HUES48 (cell line): Measurements from ENCODE around the gene PKD2.
"Not testable (repeated sequence)": the region's sequence is repeated elsewhere in the genome, so short reads cannot be mapped to it uniquely, and the experiment has no call there.

Source experiments
- H3K27ac ChIP-seq: one replicate; pipeline ENCODE4 v1.7.0; 2013; ENCODE audit warnings: low read depth, low read length, inconsistent platforms
- H3K27me3 ChIP-seq: 2 replicates; pipeline ENCODE4 v1.6.1; 2013; ENCODE audit warnings: mild to moderate bottlenecking, low read length; ENCODE audit not compliant: control insufficient read depth, insufficient read depth
- H3K36me3 ChIP-seq: 2 replicates; pipeline ENCODE4 v1.6.1; 2013; ENCODE audit warnings: low read length; ENCODE audit not compliant: control insufficient read depth, insufficient read depth
- H3K4me1 ChIP-seq: 2 replicates; pipeline ENCODE4 v1.6.1; 2013; ENCODE audit warnings: mild to moderate bottlenecking, low read length; ENCODE audit not compliant: control insufficient read depth, insufficient read depth
- H3K4me3 ChIP-seq: 2 replicates; pipeline ENCODE4 v1.5.1; 2013; ENCODE audit warnings: mild to moderate bottlenecking, low read depth, low read length
- H3K9ac ChIP-seq: 2 replicates; pipeline ENCODE4 v1.6.1; 2013; ENCODE audit warnings: mild to moderate bottlenecking, low read depth, low read length, moderate library complexity
- H3K9me3 ChIP-seq: 2 replicates; pipeline ENCODE4 v1.6.1; 2013; ENCODE audit warnings: low read length; ENCODE audit not compliant: control insufficient read depth, insufficient read depth

The PKD2 gene

GRCh38 chr4:88025868-88026661, 18.6 kb downstream of the PKD2 start:
- H3K4me3 ChIP-seq, H3K27me3 ChIP-seq, H3K27ac ChIP-seq, H3K4me1 ChIP-seq, H3K9ac ChIP-seq: not testable (repeated sequence)
- Histone ChIP-seq H3K9me3 (peaks cover 13% of the 10 kb centered on the region), H3K36me3 (peaks cover 52% of the 10 kb centered on the region)

GRCh38 chr4:88027611-88028608, 20.5 kb downstream of the PKD2 start:
- Histone ChIP-seq H3K4me3 (no peak overlapping the region), H3K9me3 (peaks cover 13% of the 10 kb centered on the region), H3K36me3 (peaks cover 42% of the 10 kb centered on the region), H3K27me3 (no peaks in the 10 kb centered on the region), H3K4me1 (no peaks in the 10 kb centered on the region), H3K9ac (no peak overlapping the region), H3K27ac (no peak overlapping the region)

- Histone ChIP-seq H3K36me3 (peaks cover 33% of the 10 kb centered on the region), H3K27me3 (no peaks in the 10 kb centered on the region), H3K9me3 (peaks cover 13% of the 10 kb centered on the region), H3K9ac (no peak overlapping the region), H3K4me1 (no peaks in the 10 kb centered on the region), H3K27ac (no peak overlapping the region), H3K4me3 (no peak overlapping the region)
These were observed 21.5 kb downstream of the PKD2 start for GRCh38 chr4:88028946-88029345.

GRCh38 chr4:88029556-88029955, 22.1 kb downstream of the PKD2 start:
- Histone ChIP-seq H3K4me3 (no peak overlapping the region), H3K4me1 (no peaks in the 10 kb centered on the region), H3K36me3 (peaks cover 30% of the 10 kb centered on the region), H3K27me3 (no peaks in the 10 kb centered on the region), H3K27ac (no peak overlapping the region), H3K9me3 (peaks cover 13% of the 10 kb centered on the region), H3K9ac (no peak overlapping the region)

- H3K4me1 ChIP-seq: no peaks in the 10 kb centered on the region
These were observed 23.3 kb downstream of the PKD2 start for GRCh38 chr4:88030565-88031310.

GRCh38 chr4:88033309-88033708, 25.9 kb downstream of the PKD2 start:
- H3K27ac ChIP-seq: no peak overlapping the region
- H3K9ac ChIP-seq: no peak overlapping the region
- no peak overlapping the region for H3K4me3 ChIP-seq
- H3K4me1 ChIP-seq: no peaks in the 10 kb centered on the region
- no peaks in the 10 kb centered on the region for H3K9me3 ChIP-seq
- H3K36me3 ChIP-seq: peaks cover 57% of the 10 kb centered on the region
- no peaks in the 10 kb centered on the region for H3K27me3 ChIP-seq

More at GRCh38 chr4:88030565-88031310, 23.3 kb downstream of the PKD2 start:
- Histone ChIP-seq H3K27ac (no peak overlapping the region), H3K4me3 (no peak overlapping the region), H3K27me3 (no peaks in the 10 kb centered on the region), H3K9me3 (peaks cover 6% of the 10 kb centered on the region; the same call in 1 of the 2 replicates), H3K9ac (no peak overlapping the region), H3K36me3 (peaks cover 32% of the 10 kb centered on the region)

GRCh38 chr4:88035292-88035691, 27.9 kb downstream of the PKD2 start:
- H3K27me3 ChIP-seq: no peaks in the 10 kb centered on the region
- H3K4me1 ChIP-seq: no peaks in the 10 kb centered on the region
- H3K4me3 ChIP-seq: no peak overlapping the region
- peaks cover 68% of the 10 kb centered on the region for H3K36me3 ChIP-seq
- no peak overlapping the region for H3K9ac ChIP-seq
- no peak overlapping the region for H3K27ac ChIP-seq
- no peaks in the 10 kb centered on the region for H3K9me3 ChIP-seq

GRCh38 chr4:88037447-88037846, 30.0 kb downstream of the PKD2 start:
- Histone ChIP-seq H3K9me3 (no peaks in the 10 kb centered on the region), H3K4me3 (no peak overlapping the region), H3K27me3 (no peaks in the 10 kb centered on the region), H3K36me3 (peaks cover 80% of the 10 kb centered on the region), H3K27ac (no peak overlapping the region), H3K4me1 (no peaks in the 10 kb centered on the region), H3K9ac (no peak overlapping the region)

GRCh38 chr4:88037936-88038335, 30.5 kb downstream of the PKD2 start:
- H3K27me3 ChIP-seq: no peaks in the 10 kb centered on the region
- peaks cover 80% of the 10 kb centered on the region for H3K36me3 ChIP-seq
- no peaks in the 10 kb centered on the region for H3K9me3 ChIP-seq

GRCh38 chr4:88040707-88041106, 33.3 kb downstream of the PKD2 start:
- Histone ChIP-seq H3K9ac (no peak overlapping the region), H3K4me3 (no peak overlapping the region), H3K9me3 (no peaks in the 10 kb centered on the region), H3K27me3 (no peaks in the 10 kb centered on the region), H3K36me3 (peaks cover 100% of the 10 kb centered on the region), H3K4me1 (no peaks in the 10 kb centered on the region), H3K27ac (no peak overlapping the region)

More at GRCh38 chr4:88037936-88038335, 30.5 kb downstream of the PKD2 start:
- H3K27ac ChIP-seq: no peak overlapping the region
- H3K4me1 ChIP-seq: no peaks in the 10 kb centered on the region
- H3K9ac ChIP-seq: no peak overlapping the region
- H3K4me3 ChIP-seq: no peak overlapping the region
